Measurements from ENCODE around the gene HRH4.

DNA sequence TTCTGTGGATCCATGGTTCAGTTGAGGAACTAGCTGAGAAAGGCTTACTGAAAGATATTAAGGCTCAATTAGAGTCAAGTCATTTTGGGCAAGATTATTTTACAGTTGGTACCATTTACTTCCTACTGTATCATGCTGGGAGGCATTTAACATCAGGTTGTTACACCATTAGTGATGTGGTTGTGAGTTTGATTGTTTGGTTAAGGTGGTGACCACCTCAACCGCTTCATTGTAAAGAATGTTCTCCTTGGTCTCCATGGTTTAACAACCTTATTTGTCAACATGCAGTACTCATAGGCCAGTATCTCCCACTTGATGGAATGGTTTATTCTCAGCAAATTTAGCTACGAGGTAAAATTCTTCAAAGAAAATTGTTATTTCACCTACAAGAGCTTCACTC is 34.1 kb downstream of the HRH4 start:
- TF ChIP-seq, protein P1, sequence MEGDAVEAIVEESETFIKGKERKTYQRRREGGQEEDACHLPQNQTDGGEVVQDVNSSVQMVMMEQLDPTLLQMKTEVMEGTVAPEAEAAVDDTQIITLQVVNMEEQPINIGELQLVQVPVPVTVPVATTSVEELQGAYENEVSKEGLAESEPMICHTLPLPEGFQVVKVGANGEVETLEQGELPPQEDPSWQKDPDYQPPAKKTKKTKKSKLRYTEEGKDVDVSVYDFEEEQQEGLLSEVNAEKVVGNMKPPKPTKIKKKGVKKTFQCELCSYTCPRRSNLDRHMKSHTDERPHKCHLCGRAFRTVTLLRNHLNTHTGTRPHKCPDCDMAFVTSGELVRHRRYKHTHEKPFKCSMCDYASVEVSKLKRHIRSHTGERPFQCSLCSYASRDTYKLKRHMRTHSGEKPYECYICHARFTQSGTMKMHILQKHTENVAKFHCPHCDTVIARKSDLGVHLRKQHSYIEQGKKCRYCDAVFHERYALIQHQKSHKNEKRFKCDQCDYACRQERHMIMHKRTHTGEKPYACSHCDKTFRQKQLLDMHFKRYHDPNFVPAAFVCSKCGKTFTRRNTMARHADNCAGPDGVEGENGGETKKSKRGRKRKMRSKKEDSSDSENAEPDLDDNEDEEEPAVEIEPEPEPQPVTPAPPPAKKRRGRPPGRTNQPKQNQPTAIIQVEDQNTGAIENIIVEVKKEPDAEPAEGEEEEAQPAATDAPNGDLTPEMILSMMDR (IDR thresholded peaks at IDR 0.05), result no peak
- no peak for TF ChIP-seq POLR2AphosphoS5 (IDR thresholded peaks at IDR 0.05)
- no peak for TF ChIP-seq POLR2A (IDR thresholded peaks at IDR 0.05)
